Adrenal gland (tissue), 12 donors: ENCODE results near the gene SDC4. TPM values are rescaled to one million over a fixed set of nuclear protein-coding genes. Genes with fewer than 3 reads are reported as not detected.

Experiments
- DNase-seq, 7 donors: peaks; one replicate each; pipeline ENCODE4 v3.0.0-alpha.2; 2019 to 2020
- H3K27ac ChIP-seq, 5 donors: fragments of 200-600 bp; sonication (generic) in 4 of 5; 1 replicate in 3 of 5; 2 replicates in 2 of 5; pipeline versions ENCODE4 v1.5.1 to v1.8.0; 2016 to 2020; ENCODE audit warnings: mild to moderate bottlenecking in 1 of 5
- H3K27me3 ChIP-seq: fragments of 200-600 bp; 2 replicates; pipeline ENCODE4 v1.8.0; 2021
- H3K36me3 ChIP-seq, 2 donors: fragments of 200-600 bp; replicated peaks in 1 of 2; 1 replicate in 1 of 2; 2 replicates in 1 of 2; pipeline versions ENCODE4 v1.5.1 to v1.8.0; 2018 to 2022
- H3K4me1 ChIP-seq, 2 donors: fragments of 200-600 bp; replicated peaks in 1 of 2; 1 replicate in 1 of 2; 2 replicates in 1 of 2; pipeline versions ENCODE4 v1.5.1 to v1.8.0; 2018 to 2021
- H3K4me3 ChIP-seq, 4 donors: fragments of 200-600 bp; sonication (generic) in 3 of 4; one replicate each; pipeline ENCODE4 v1.5.1; 2016 to 2018
- H3K9me3 ChIP-seq, 3 donors: fragments of 200-600 bp; sonication (generic) in 1 of 3; replicated peaks in 1 of 3; 1 replicate in 2 of 3; 2 replicates in 1 of 3; pipeline versions ENCODE4 v1.5.1 to v1.8.0; 2016 to 2021
- POLR2A ChIP-seq, 2 donors: fragments of 450-650 bp; IDR thresholded peaks; one replicate each; pipeline ENCODE4 v1.6.1; 2017; ENCODE audit warnings: antibody characterized with exemption in 2 of 2, mild to moderate bottlenecking in 2 of 2, moderate library complexity in 1 of 2
- WGBS, 4 donors: extraction: QIAGEN DNeasy Blood & Tissue Kit in 2 of 4; methylation state at CpG; one replicate each; pipeline versions ENCODE4 v1.1.5 to v1.1.7; 2013 to 2017; 5-methylcytosine and 5-hydroxymethylcytosine counted together
- intact Hi-C, 2 donors: fragments of 100-400 bp; cut with DNase I; formaldehyde crosslinking; loops; one replicate each; pipeline versions ENCODE4 v1.14.1 to v1.15.0; 2022 to 2023
- polyA plus RNA-seq, 3 donors: library from polyadenylated mRNA; stranded (reverse); fragments of 200-250 nt in 2 of 3; fragments of 350-450 nt in 1 of 3; fragmentation: Illumina TruSeq in 1 of 3; extraction: RNeasy Lipid Tissue Mini Kit (QIAGEN cat#74804) in 1 of 3; gene quantifications; one replicate each; pipeline ENCODE4 v1.2.3, GENCODE V29; 2013 to 2014
- total RNA-seq, 9 donors: library from RNA; depleted of rRNA in 4 of 9; stranded (reverse); fragments of >200 nt in 4 of 9; fragments of 120-200 nt in 1 of 9; fragmentation: NEBNext Ultra II Directional in 1 of 9; extraction: Animal tissue kit (Norgen Biotek cat#: 25700) in 1 of 9; gene quantifications; one replicate each; pipeline versions ENCODE4 v1.1.0 to v1.2.4, GENCODE V29; 2013 to 2023
- TF ChIP-seq, protein P1 (sequence below), 6 experiments: fragments of 450-650 bp in 4 of 6; fragments of 200-600 bp in 2 of 6; sonication (generic) in 1 of 6; IDR thresholded peaks; 1 replicate in 5 of 6; 2 replicates in 1 of 6; pipeline versions ENCODE4 v1.5.1 to v1.8.0; 2016 to 2021; ENCODE audit warnings: antibody characterized with exemption in 6 of 6, mild to moderate bottlenecking in 2 of 6, moderate library complexity in 1 of 6
- donor health status: healthy with polysubstance abuse.
- donor health status: Bipolar disorder and iron deficiency.
- donor health status: DM: yes; HTN: yes; CAD: no.
- donor health status: DM: no; HTN: no; CAD: no.
- donor health status: DM: no; HTN: no; CAD: no.
- donor health status: DM: yes; HTN: yes; CAD: no.

Gene SDC4
- total and polyA plus RNA-seq, 12 donors, result 48.7 to 128 (median 72.4) TPM

DNA sequence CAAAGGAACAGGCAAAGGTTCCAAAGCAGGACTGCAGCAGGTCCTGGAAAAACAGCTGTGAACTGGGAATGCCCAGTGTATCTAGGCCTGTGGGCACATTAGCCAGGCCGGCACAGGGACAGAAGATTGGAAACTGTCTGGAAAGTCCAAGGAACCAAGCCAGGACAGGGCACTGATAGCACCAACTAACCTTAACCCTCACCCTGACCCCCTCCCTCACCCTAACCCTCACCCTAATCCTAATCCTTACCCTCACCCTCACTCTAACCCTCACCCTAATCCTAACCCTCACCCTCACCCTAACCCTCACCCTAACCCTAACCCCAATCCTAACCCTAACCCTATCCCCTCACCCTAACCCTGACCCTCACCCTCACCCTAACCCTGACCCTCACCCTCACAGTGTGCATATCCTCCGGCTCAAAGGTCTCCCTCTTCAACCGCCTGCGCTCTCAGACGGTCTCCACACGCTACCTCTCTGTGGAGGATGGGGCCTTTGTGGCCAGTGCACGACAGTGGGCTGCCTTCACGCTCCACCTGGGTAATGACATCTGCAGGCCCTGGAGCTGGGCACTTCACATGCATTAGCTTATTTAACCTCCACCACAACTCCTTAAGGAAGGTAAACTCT, 35.0 kb downstream of the SDC4 start:
- peaks cover 29% of the 10 kb centered on the region for H3K27me3 ChIP-seq
- H3K27ac ChIP-seq, result no peak overlapping the region
- WGBS, 4 donors, result 92 to 94% (median 92%) methylated on average over 8 of the region's 8 CpGs
- intact Hi-C loops, result loop anchor here in 1 of 2 donors (10.0 kb wide), 1 partner anchor 462 kb away; no protein-coding TSS in a partner anchor
- H3K4me1 ChIP-seq, result no peaks in the 10 kb centered on the region
- H3K9me3 ChIP-seq, result no peaks in the 10 kb centered on the region
- DNase-seq, result no peak
- H3K4me3 ChIP-seq, result no peak overlapping the region
- TF ChIP-seq POLR2A (IDR thresholded peaks at IDR 0.05), result no peak
- TF ChIP-seq, protein P1, sequence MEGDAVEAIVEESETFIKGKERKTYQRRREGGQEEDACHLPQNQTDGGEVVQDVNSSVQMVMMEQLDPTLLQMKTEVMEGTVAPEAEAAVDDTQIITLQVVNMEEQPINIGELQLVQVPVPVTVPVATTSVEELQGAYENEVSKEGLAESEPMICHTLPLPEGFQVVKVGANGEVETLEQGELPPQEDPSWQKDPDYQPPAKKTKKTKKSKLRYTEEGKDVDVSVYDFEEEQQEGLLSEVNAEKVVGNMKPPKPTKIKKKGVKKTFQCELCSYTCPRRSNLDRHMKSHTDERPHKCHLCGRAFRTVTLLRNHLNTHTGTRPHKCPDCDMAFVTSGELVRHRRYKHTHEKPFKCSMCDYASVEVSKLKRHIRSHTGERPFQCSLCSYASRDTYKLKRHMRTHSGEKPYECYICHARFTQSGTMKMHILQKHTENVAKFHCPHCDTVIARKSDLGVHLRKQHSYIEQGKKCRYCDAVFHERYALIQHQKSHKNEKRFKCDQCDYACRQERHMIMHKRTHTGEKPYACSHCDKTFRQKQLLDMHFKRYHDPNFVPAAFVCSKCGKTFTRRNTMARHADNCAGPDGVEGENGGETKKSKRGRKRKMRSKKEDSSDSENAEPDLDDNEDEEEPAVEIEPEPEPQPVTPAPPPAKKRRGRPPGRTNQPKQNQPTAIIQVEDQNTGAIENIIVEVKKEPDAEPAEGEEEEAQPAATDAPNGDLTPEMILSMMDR (IDR thresholded peaks at IDR 0.05), result no peak
- no peaks in the 10 kb centered on the region for H3K36me3 ChIP-seq

DNA sequence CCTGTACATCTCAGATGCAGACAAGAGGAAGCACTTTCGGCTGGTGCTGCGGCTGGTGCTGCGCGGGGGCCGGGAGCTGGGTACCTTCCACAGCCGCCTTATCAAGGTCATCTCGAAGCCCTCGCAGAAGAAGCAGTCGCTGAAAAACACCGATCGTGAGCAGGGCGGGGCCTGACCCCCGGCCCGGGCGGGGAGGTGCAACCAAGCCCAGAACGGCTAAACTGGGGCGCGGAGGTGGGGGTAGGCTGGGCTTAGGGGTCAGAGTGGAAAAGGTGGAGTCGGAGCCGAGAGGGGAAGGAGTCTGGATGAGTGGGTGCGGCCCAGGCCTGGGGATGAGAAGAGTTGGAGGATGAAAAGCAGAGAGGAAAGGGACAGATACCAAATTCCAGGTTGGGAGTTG, 36.0 kb downstream of the SDC4 start:
- TF ChIP-seq, protein P1 (IDR thresholded peaks at IDR 0.05), result no peak
- TF ChIP-seq POLR2A (IDR thresholded peaks at IDR 0.05), result no peak
- 40 to 53% (median 45%) methylated on average over 13 to 21 of the region's 21 CpGs for WGBS, 4 donors
- Histone ChIP-seq H3K4me1 (no peaks in the 10 kb centered on the region), H3K9me3 (no peaks in the 10 kb centered on the region), H3K27ac (no peak overlapping the region), H3K36me3 (no peaks in the 10 kb centered on the region), H3K4me3 (no peak overlapping the region), H3K27me3 (peaks cover 32% of the 10 kb centered on the region)
- intact Hi-C loops, result loop anchor here in 1 of 2 donors (10.0 kb wide), 1 partner anchor 463 kb away; no protein-coding TSS in a partner anchor
- DNase-seq, result no peak

DNA sequence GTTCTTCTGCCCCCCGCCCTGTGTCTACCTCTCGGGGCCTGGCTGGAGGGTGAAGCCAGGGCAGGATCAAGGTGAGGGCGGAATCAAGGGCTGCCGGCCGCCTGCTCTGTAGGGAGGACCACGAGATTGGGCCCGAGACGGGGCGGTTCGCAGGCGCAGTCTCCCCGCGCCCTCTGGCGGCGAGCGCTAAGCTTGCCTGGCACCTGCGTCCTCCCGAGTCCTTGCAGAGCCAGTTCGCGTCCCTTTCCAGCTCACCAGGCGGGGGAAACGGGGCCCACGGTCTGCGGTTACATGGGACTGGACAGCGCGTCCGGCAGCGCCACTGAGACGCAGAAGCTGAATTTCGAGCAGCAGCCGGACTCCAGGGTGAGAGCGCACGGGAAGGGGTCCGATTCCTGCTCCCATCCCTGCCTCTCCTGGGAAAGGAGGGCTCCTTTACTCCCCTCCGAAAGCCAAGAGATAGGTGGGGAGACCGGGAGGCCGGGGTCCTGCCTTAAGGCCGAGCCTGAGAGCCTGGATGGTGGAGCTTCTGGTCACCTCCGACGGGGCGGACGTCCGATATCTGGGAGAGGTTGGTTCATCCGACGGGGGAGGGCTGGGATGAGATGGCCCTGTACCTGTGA, 36.5 kb downstream of the SDC4 start:
- no peak overlapping the region for H3K27ac ChIP-seq
- intact Hi-C loops, result loop anchor here in 1 of 2 donors (10.0 kb wide), 1 partner anchor 463 kb away; no protein-coding TSS in a partner anchor
- no peaks in the 10 kb centered on the region for H3K4me1 ChIP-seq
- peaks cover 28% of the 10 kb centered on the region for H3K27me3 ChIP-seq
- H3K9me3 ChIP-seq, result no peaks in the 10 kb centered on the region
- TF ChIP-seq, protein P1 (IDR thresholded peaks at IDR 0.05), result peak; percentile 49 to 67 (median 62)
- no peak for TF ChIP-seq POLR2A (IDR thresholded peaks at IDR 0.05)
- DNase-seq, result peak in 5 of 7 donors; percentile 38 to 64 (median 47)
- H3K4me3 ChIP-seq, result no peak overlapping the region
- no peaks in the 10 kb centered on the region for H3K36me3 ChIP-seq
- WGBS, 4 donors, result 15 to 68% (median 32%) methylated on average over 9 to 45 of the region's 45 CpGs

DNA sequence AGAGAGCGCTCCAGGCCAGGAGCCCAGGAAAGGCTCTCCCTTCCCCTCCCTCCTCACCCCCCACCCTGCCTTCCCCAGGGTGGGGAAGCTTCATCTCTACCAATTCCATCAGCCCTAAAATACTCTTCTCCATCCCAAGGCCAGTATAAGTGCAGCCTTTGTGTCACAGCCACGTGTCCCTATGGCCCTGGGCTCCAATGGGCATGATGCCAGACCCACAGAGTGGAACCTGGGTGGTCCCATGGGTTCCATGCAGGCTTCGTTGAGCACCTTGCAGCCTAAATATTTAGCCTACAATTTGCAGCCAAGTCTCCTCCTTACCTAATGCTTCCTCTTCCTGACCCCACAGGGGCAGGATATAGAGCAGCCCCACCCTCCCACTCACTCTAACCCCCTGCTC, 39.1 kb downstream of the SDC4 start:
- 68 to 79% (median 71%) methylated on average over 3 of the region's 3 CpGs for WGBS, 4 donors

More for the DNA sequence above, 39.1 kb downstream of the SDC4 start:
- no peak overlapping the region for H3K4me3 ChIP-seq
- no peaks in the 10 kb centered on the region for H3K9me3 ChIP-seq
- no peak overlapping the region for H3K27ac ChIP-seq
- TF ChIP-seq POLR2A (IDR thresholded peaks at IDR 0.05), result no peak
- TF ChIP-seq, protein P1 (IDR thresholded peaks at IDR 0.05), result no peak
- no peaks in the 10 kb centered on the region for H3K4me1 ChIP-seq
- H3K27me3 ChIP-seq, result peaks cover 35% of the 10 kb centered on the region
- intact Hi-C loops, result no loop called here
- no peak for DNase-seq
- H3K36me3 ChIP-seq, result no peaks in the 10 kb centered on the region
